Measurements from ENCODE around the gene KCNQ1.

The KCNQ1 gene

GRCh38 chr11:2404735-2405196 is 40.0 kb upstream of the KCNQ1 start:
- H3K4me3 ChIP-seq (ENCODE audit: low read depth, low read length), result no peak overlapping the region
- no peak for TF ChIP-seq CTCF (IDR thresholded peaks at IDR 0.05; ENCODE audit: low read depth, low read length)

- TF ChIP-seq CTCF (IDR thresholded peaks at IDR 0.05; ENCODE audit: low read depth, low read length), result no peak
- no peak overlapping the region for H3K4me3 ChIP-seq (ENCODE audit: low read depth, low read length)
Observed at GRCh38 chr11:2406451-2406850, 38.4 kb upstream of the KCNQ1 start.

- no peak overlapping the region for H3K4me3 ChIP-seq (ENCODE audit: low read depth, low read length)
- TF ChIP-seq CTCF (IDR thresholded peaks at IDR 0.05; ENCODE audit: low read depth, low read length), result no peak
Observed at GRCh38 chr11:2406878-2407410, 37.9 kb upstream of the KCNQ1 start.

- no peak overlapping the region for H3K4me3 ChIP-seq (ENCODE audit: low read depth, low read length)
- no peak for TF ChIP-seq CTCF (IDR thresholded peaks at IDR 0.05; ENCODE audit: low read depth, low read length)
Observed at GRCh38 chr11:2408671-2409070, 36.1 kb upstream of the KCNQ1 start.

GRCh38 chr11:2409126-2409525 is 35.7 kb upstream of the KCNQ1 start:
- no peak for TF ChIP-seq CTCF (IDR thresholded peaks at IDR 0.05; ENCODE audit: low read depth, low read length)
- H3K4me3 ChIP-seq (ENCODE audit: low read depth, low read length), result no peak overlapping the region

- no peak for TF ChIP-seq CTCF (IDR thresholded peaks at IDR 0.05; ENCODE audit: low read depth, low read length)
- no peak overlapping the region for H3K4me3 ChIP-seq (ENCODE audit: low read depth, low read length)
Observed at GRCh38 chr11:2409611-2410468, 35.0 kb upstream of the KCNQ1 start.

GRCh38 chr11:2410616-2411015 is 34.2 kb upstream of the KCNQ1 start:
- no peak for TF ChIP-seq CTCF (IDR thresholded peaks at IDR 0.05; ENCODE audit: low read depth, low read length)
- no peak overlapping the region for H3K4me3 ChIP-seq (ENCODE audit: low read depth, low read length)
